H9 (cell line): Measurements from ENCODE around the gene CSAD. TPM values are rescaled to one million over a fixed set of nuclear protein-coding genes. Genes with fewer than 3 reads are reported as not detected.

Experiments
- DNase-seq: peaks from one replicate; pipeline ENCODE4 v3.0.0-alpha.2; 2017
- H2AFZ ChIP-seq: one replicate; pipeline ENCODE4 v1.6.1; 2013; ENCODE audit warnings: mild to moderate bottlenecking, low read length, control low read depth, moderate library complexity
- H2AK5ac ChIP-seq: 2 replicates; pipeline ENCODE4 v1.6.1; 2013; ENCODE audit warnings: low read length, control low read depth, mixed read lengths; ENCODE audit not compliant: insufficient read length
- H2BK120ac ChIP-seq: one replicate; pipeline ENCODE4 v1.6.1; 2013; ENCODE audit warnings: low read depth, mild to moderate bottlenecking, low read length, control low read depth, inconsistent platforms; ENCODE audit not compliant: poor library complexity, severe bottlenecking
- H2BK12ac ChIP-seq: 2 replicates; pipeline ENCODE4 v1.6.1; 2013; ENCODE audit warnings: low read length, control low read depth, mixed read lengths, low read depth; ENCODE audit not compliant: insufficient read length
- H2BK15ac ChIP-seq: 2 replicates; pipeline ENCODE4 v1.6.1; 2013; ENCODE audit warnings: low read depth, low read length, control low read depth
- H2BK20ac ChIP-seq: one replicate; pipeline ENCODE4 v1.6.1; 2013; ENCODE audit warnings: low read depth, mild to moderate bottlenecking, low read length, control low read depth, inconsistent platforms; ENCODE audit not compliant: poor library complexity, severe bottlenecking
- H2BK5ac ChIP-seq: 2 replicates; pipeline ENCODE4 v1.6.1; 2013; ENCODE audit warnings: low read length, control low read depth, mixed read lengths; ENCODE audit not compliant: insufficient read length
- H3K14ac ChIP-seq: 2 replicates; pipeline ENCODE4 v1.6.1; 2013; ENCODE audit warnings: low read length, control low read depth; ENCODE audit not compliant: insufficient read depth
- H3K18ac ChIP-seq: 2 replicates; pipeline ENCODE4 v1.6.1; 2013; ENCODE audit warnings: low read depth, mild to moderate bottlenecking, mixed read lengths, low read length, control low read depth; ENCODE audit not compliant: insufficient read length
- H3K23ac ChIP-seq: 2 replicates; pipeline ENCODE4 v1.6.1; 2013; ENCODE audit warnings: low read length, control low read depth, mixed read lengths, low read depth; ENCODE audit not compliant: insufficient read length
- H3K23me2 ChIP-seq: 2 replicates; pipeline ENCODE4 v1.6.1; 2013; ENCODE audit warnings: low read depth, mild to moderate bottlenecking, mixed read lengths, low read length, control low read depth; ENCODE audit not compliant: insufficient read length, poor library complexity, severe bottlenecking
- H3K27ac ChIP-seq: 2 replicates; pipeline ENCODE4 v1.5.1; 2013; ENCODE audit warnings: low read length, control low read depth, mixed read lengths, low read depth; ENCODE audit not compliant: insufficient read length
- H3K27me3 ChIP-seq: 2 replicates; pipeline ENCODE4 v1.6.1; 2013; ENCODE audit warnings: low read length, control low read depth, inconsistent platforms; ENCODE audit not compliant: insufficient read depth
- H3K4ac ChIP-seq: 2 replicates; pipeline ENCODE4 v1.6.1; 2013; ENCODE audit warnings: low read depth, mild to moderate bottlenecking, control low read depth, inconsistent platforms, low read length, moderate library complexity
- H3K4me1 ChIP-seq: 2 replicates; pipeline ENCODE4 v1.6.1; 2013; ENCODE audit warnings: low read length, control low read depth, inconsistent platforms; ENCODE audit not compliant: insufficient read depth
- H3K4me2 ChIP-seq: 2 replicates; pipeline ENCODE4 v1.6.1; 2013; ENCODE audit warnings: low read length, control low read depth, mixed read lengths; ENCODE audit not compliant: insufficient read length, insufficient read depth
- H3K56ac ChIP-seq: 2 replicates; pipeline ENCODE4 v1.6.1; 2013; ENCODE audit warnings: low read depth, mild to moderate bottlenecking, mixed read lengths, low read length, control low read depth; ENCODE audit not compliant: insufficient read length
- H3K79me1 ChIP-seq: 2 replicates; pipeline ENCODE4 v1.6.1; 2013; ENCODE audit warnings: low read depth, mild to moderate bottlenecking, moderate library complexity, low read length, control low read depth, inconsistent platforms; ENCODE audit not compliant: insufficient read depth, poor library complexity, severe bottlenecking
- H3K79me2 ChIP-seq: 2 replicates; pipeline ENCODE4 v1.6.1; 2013; ENCODE audit warnings: low read length, control low read depth, inconsistent platforms; ENCODE audit not compliant: insufficient read depth
- H3K9ac ChIP-seq: 2 replicates; pipeline ENCODE4 v1.6.1; 2013; ENCODE audit warnings: low read length, control low read depth, mixed read lengths; ENCODE audit not compliant: insufficient read length; ENCODE audit errors: extremely low read depth
- H3K9me3 ChIP-seq: one replicate; pipeline ENCODE4 v1.6.1; 2013; ENCODE audit warnings: low read depth, low read length, inconsistent platforms; ENCODE audit not compliant: control insufficient read depth
- H3T11ph ChIP-seq: one replicate; pipeline ENCODE4 v1.6.1; 2013; ENCODE audit warnings: mild to moderate bottlenecking, low read length, control low read depth, inconsistent platforms
- H4K20me1 ChIP-seq: one replicate; pipeline ENCODE4 v1.6.1; 2013; ENCODE audit not compliant: control insufficient read depth, insufficient read length, insufficient read depth
- H4K5ac ChIP-seq: 2 replicates; pipeline ENCODE4 v1.6.1; 2013; ENCODE audit warnings: low read depth, mild to moderate bottlenecking, mixed read lengths, low read length, control low read depth; ENCODE audit not compliant: insufficient read length
- H4K8ac ChIP-seq: replicated peaks from 2 replicates; pipeline ENCODE4 v1.6.1; 2013; ENCODE audit warnings: low read length, control low read depth, mixed read lengths, low read depth; ENCODE audit not compliant: insufficient read length
- H4K91ac ChIP-seq: 2 replicates; pipeline ENCODE4 v1.6.1; 2013; ENCODE audit warnings: low read depth, mild to moderate bottlenecking, moderate library complexity, mixed read lengths, low read length, control low read depth; ENCODE audit not compliant: insufficient read length
- H3K27ac Mint-ChIP-seq, 3 experiments: 2 replicates in 2 of 3; 3 replicates in 1 of 3; pipeline ENCODE4 v1.8.0; 2020 to 2021; ENCODE audit warnings: mixed read lengths in 3 of 3, mild to moderate bottlenecking in 1 of 3, moderate library complexity in 1 of 3
- H3K27me3 Mint-ChIP-seq: 2 replicates; pipeline ENCODE4 v1.8.0; 2021; ENCODE audit warnings: low read depth, mild to moderate bottlenecking, moderate library complexity, mixed read lengths
- H3K36me3 Mint-ChIP-seq, 3 experiments: 2 replicates in 2 of 3; 3 replicates in 1 of 3; pipeline ENCODE4 v1.8.0; 2020 to 2021; ENCODE audit warnings: low read depth in 3 of 3, mixed read lengths in 3 of 3; ENCODE audit not compliant: insufficient read depth in 1 of 3
- H3K4me1 Mint-ChIP-seq, 2 experiments: 2 replicates each; pipeline ENCODE4 v1.8.0; 2020; ENCODE audit warnings: mixed read lengths in 2 of 2
- H3K4me3 Mint-ChIP-seq, 2 experiments: 2 replicates in 1 of 2; 3 replicates in 1 of 2; pipeline ENCODE4 v1.8.0; 2020 to 2021; ENCODE audit warnings: mild to moderate bottlenecking in 2 of 2, mixed read lengths in 2 of 2, moderate library complexity in 1 of 2
- H3K9me3 Mint-ChIP-seq, 2 experiments: 2 replicates in 1 of 2; 3 replicates in 1 of 2; pipeline ENCODE4 v1.8.0; 2020; ENCODE audit warnings: mild to moderate bottlenecking in 2 of 2, mixed read lengths in 2 of 2, moderate library complexity in 1 of 2
- CTCF ChIP-seq: fragments of 200-600 bp; sonication (generic); conservative IDR thresholded peaks from 3 replicates; pipeline ENCODE4 v1.8.0; 2021; ENCODE audit warnings: antibody characterized with exemption, mild to moderate bottlenecking
- WGBS: extraction: QIAGEN DNeasy Blood & Tissue Kit; methylation state at CpG from one replicate; pipeline ENCODE4 v1.1.7; 2013; ENCODE audit warnings: missing lambda C conversion rate, low lambda C conversion rate, mixed read lengths; ENCODE audit not compliant: insufficient read length; ENCODE audit errors: extremely low coverage; 5-methylcytosine and 5-hydroxymethylcytosine counted together
- total RNA-seq: library from RNA; stranded (reverse); gene quantifications from 2 replicates; pipeline ENCODE4 v1.2.1, GENCODE V29; 2021

The CSAD gene
- total RNA-seq, 1 experiment from 2014 or later, result 7.4 TPM

- H3K27ac ChIP-seq, result no peak overlapping the region
- no peak overlapping the region for H2BK15ac ChIP-seq
- H2BK20ac ChIP-seq, result no peak overlapping the region
- no peaks in the 10 kb centered on the region for H4K20me1 ChIP-seq
- H3K4ac ChIP-seq, result no peak overlapping the region
- H2AFZ ChIP-seq, result no peak overlapping the region
- no peak overlapping the region for H2AK5ac ChIP-seq
- Mint-ChIP-seq H3K9me3 (no peaks in the 10 kb centered on the region; a peak in 1 of 5 replicates), H3K27me3 (peaks cover 13% of the 10 kb centered on the region), H3K4me1 (peaks cover 39 to 40% of the 10 kb centered on the region in 2 experiments), H3K36me3 (peaks cover 20 to 58% (median 56%) of the 10 kb centered on the region in 3 experiments; a peak in 6 of 7 replicates), H3K4me3 (no peak overlapping the region), H3K27ac (peak overlapping the region in 1 of 3 experiments; percentile 52; a peak in 1 of 7 replicates)
- no peaks in the 10 kb centered on the region for H3K27me3 ChIP-seq
- WGBS, result no CpG with 5 or more reads among the region's 4 CpGs
- H4K5ac ChIP-seq, result no peak overlapping the region
- no peak overlapping the region for H3K23ac ChIP-seq
- no peak overlapping the region for H2BK5ac ChIP-seq
- no peak overlapping the region for H3T11ph ChIP-seq
- no peak overlapping the region for H3K14ac ChIP-seq
- no peak overlapping the region for H3K4me2 ChIP-seq
- no peak overlapping the region for H2BK12ac ChIP-seq
- H4K8ac ChIP-seq, result no peak overlapping the region
- no peak overlapping the region for H2BK120ac ChIP-seq
- TF ChIP-seq CTCF, result no peak
- no peak overlapping the region for H3K56ac ChIP-seq
- H3K4me1 ChIP-seq, result peaks cover 22% of the 10 kb centered on the region; the same call in 1 of the 2 replicates
- no peak overlapping the region for H4K91ac ChIP-seq
- no peaks in the 10 kb centered on the region for H3K23me2 ChIP-seq
- H3K18ac ChIP-seq, result no peak overlapping the region
- no peaks in the 10 kb centered on the region for H3K79me1 ChIP-seq
- no peak for DNase-seq
- H3K9ac ChIP-seq, result no peak overlapping the region
- H3K9me3 ChIP-seq, result no peaks in the 10 kb centered on the region
- no peaks in the 10 kb centered on the region for H3K79me2 ChIP-seq
These were observed 30.1 kb upstream of the CSAD start for GRCh38 chr12:53210843-53211242.
